ENCODE data around the gene ARHGAP18. TPM values are rescaled to one million over a fixed set of nuclear protein-coding genes. Genes with fewer than 3 reads are reported as not detected.

Gene ARHGAP18
- total RNA-seq, 1 donor = 14.3 TPM

DNA sequence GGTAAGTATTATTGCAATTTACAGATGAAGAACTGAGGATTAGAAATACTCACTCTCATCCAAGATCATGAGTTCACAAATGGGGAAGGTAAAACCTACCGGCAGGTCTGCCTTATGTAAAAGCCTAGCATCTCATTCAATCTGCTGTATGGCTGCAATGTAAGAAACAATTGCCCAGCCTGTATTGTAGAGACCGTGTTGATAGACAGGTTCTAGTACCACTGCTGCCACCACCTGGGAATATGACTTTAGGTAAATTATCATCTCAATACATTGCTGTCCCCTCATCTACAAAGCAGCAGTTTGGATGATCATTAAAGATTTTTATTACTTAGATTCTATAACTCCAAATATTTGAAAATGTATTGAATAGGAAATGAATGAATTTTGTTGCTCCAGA lies 23.3 kb upstream of the ARHGAP18 start:
- no peaks in the 10 kb centered on the region for H3K4me1 ChIP-seq (ENCODE audit: insufficient read depth, low read length)
- no peaks in the 10 kb centered on the region for H3K9me3 ChIP-seq (ENCODE audit: low read depth, low read length)
- no peak overlapping the region for H3K4me3 ChIP-seq (ENCODE audit: low read length)
- H3K27me3 ChIP-seq (ENCODE audit: insufficient read depth, low read length) = no peaks in the 10 kb centered on the region

DNA sequence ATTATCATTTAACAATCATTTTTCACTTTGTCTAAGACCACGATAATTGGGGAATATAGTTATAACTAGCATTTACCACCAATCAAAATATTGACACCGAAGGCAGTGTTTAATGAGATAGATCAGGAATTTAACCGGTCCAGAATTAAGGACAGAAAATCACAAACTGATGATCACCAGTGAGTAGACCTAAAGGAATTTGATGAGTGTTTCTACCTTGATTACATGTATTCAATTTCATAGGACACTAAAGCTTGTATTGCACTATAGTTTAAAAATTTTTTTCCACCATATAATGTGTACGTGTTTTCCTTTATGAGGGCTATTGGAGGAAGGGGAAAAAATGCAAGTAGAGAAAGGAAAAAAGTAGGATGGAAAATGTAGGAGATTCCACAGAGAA lies 22.6 kb upstream of the ARHGAP18 start:
- Histone ChIP-seq H3K9me3 (ENCODE audit: low read depth, low read length) (no peaks in the 10 kb centered on the region), H3K27me3 (ENCODE audit: insufficient read depth, low read length) (no peaks in the 10 kb centered on the region), H3K4me1 (ENCODE audit: insufficient read depth, low read length) (no peaks in the 10 kb centered on the region), H3K4me3 (ENCODE audit: low read length) (no peak overlapping the region)

DNA sequence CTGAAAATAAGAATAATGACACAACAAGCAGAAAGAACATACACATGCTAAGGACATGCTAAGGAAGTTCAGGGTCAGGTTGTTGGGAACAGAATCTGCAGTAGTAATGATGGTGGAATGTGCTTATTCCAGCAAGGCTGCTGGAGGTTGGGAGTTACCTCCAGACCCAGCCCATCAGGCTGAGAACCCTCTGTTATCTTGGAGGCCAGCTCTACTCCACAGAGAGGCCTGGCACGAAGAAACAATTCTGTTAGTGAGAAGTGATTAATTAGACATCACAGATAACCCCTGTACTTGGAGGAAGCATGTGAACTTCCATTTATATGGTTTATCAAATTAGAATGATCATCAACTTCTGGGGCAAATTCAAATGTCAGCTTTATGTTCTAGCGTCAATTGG lies 22.1 kb upstream of the ARHGAP18 start:
- Histone ChIP-seq H3K4me1 (ENCODE audit: insufficient read depth, low read length) (no peaks in the 10 kb centered on the region), H3K27me3 (ENCODE audit: insufficient read depth, low read length) (no peaks in the 10 kb centered on the region), H3K4me3 (ENCODE audit: low read length) (no peak overlapping the region), H3K9me3 (ENCODE audit: low read depth, low read length) (no peaks in the 10 kb centered on the region)

DNA sequence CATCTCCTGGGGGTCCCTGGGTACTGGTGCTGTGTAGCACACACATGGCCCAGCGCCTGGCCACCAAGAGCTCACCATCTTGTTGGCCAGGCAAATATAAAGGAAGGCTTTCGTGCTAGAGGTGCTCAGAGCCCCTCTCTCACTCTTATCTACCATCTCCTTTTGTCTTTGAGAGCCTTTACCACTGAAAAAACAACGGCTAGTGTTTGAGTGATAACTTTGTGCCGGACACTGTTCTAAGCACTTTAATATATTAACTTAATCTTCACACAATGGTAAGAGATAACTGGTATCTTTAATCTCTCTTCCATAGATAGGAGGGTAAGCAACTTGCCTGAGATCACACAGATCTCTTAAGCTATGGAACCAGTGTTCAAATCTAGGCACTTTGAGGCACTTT lies 21.5 kb upstream of the ARHGAP18 start:
- no peaks in the 10 kb centered on the region for H3K9me3 ChIP-seq (ENCODE audit: low read depth, low read length)
- H3K4me1 ChIP-seq (ENCODE audit: insufficient read depth, low read length) = no peaks in the 10 kb centered on the region
- no peaks in the 10 kb centered on the region for H3K27me3 ChIP-seq (ENCODE audit: insufficient read depth, low read length)
- no peak overlapping the region for H3K4me3 ChIP-seq (ENCODE audit: low read length)

DNA sequence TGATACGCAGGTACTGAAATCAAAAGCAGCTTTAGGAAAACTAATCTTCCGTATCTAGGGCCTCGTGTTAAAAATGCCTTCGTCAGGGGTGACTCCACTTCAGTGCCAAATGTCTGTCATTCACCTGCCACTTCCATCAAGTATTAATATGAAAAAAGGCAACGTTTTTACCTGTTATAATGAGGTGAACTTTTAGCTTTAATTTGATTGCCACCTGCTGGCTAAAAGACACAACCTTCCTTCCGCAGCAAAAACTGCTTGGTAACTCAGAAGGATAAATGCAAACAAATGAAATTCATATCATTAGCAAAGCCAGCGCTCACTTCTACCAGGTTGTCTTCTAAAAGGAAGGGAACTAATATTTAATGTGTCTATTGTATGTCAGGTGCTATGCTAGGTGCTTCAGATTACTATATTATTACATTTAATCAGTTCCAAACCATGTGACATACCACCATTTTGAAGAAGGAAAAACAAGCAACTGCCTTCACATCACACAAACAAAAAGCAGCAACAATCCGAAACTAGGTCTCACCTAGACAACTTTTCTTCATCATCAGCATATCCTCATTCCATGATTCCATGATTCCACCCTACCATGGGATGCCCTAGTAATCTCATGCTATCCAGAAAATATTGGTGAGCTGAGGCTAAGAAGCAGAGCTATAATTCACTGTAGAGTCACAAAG lies 20.6 kb upstream of the ARHGAP18 start:
- Histone ChIP-seq H3K9me3 (ENCODE audit: low read depth, low read length) (no peaks in the 10 kb centered on the region), H3K27me3 (ENCODE audit: insufficient read depth, low read length) (no peaks in the 10 kb centered on the region), H3K4me1 (ENCODE audit: insufficient read depth, low read length) (no peaks in the 10 kb centered on the region), H3K4me3 (ENCODE audit: low read length) (no peak overlapping the region)

DNA sequence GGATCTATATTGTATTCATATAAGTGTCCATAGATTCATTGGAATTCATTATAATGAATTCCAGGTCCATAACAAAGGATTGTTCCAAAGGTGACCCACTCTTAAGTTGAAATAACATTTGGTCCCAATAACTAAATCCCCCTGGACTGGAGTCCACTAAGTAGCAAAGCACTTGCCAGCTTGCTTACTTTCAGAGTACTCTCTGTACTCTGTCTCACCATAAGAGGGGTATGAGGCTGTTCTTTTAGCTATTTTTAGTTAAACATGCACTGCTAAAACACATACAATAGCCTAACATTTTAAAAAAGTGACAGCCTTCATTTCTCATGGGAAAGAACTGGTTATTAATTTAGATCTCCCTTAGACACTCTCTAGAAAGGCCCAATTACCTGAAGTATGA lies 16.7 kb upstream of the ARHGAP18 start:
- H3K9me3 ChIP-seq (ENCODE audit: low read depth, low read length) = no peaks in the 10 kb centered on the region
- no peaks in the 10 kb centered on the region for H3K4me1 ChIP-seq (ENCODE audit: insufficient read depth, low read length)
- H3K4me3 ChIP-seq (ENCODE audit: low read length) = no peak overlapping the region
- no peaks in the 10 kb centered on the region for H3K27me3 ChIP-seq (ENCODE audit: insufficient read depth, low read length)

DNA sequence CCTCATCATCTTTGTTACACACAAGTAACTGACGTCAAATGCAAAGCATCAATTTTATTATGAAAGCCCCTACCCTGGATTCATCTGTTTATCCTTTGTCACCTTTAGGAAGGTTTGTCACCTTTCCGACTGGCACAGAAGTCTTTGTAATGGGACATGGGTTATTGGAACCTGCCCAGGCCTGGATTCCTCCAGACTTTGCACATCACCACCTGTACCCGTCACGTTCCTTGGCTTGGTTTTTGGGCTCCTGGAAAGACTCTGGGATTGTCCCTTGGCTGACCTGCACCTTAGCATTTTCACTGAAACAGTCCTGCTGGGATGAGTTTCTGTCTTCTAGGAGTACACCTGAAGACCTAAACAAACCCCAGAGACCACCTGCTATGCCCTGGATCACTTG lies 15.4 kb upstream of the ARHGAP18 start:
- Histone ChIP-seq H3K4me3 (ENCODE audit: low read length) (no peak overlapping the region), H3K9me3 (ENCODE audit: low read depth, low read length) (no peaks in the 10 kb centered on the region), H3K27me3 (ENCODE audit: insufficient read depth, low read length) (no peaks in the 10 kb centered on the region), H3K4me1 (ENCODE audit: insufficient read depth, low read length) (no peaks in the 10 kb centered on the region)

DNA sequence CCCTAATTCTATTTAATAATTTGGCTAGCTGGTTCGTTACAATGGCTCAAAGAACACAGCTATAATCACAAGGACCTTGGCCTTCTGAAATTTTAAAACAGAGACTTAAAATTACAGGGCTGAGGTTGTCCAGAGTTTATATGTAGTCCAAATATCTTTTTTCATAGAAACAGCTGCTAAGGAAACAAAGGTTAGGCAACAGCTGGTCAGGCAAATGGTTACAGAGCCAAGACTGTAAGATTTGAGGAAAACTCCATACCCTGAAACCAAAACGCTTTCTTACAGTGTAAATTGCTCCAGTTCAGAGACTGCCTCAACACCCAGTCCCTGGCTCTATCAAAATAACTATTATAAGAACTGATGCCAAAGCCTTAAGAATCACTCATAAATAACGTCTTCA lies 9.7 kb upstream of the ARHGAP18 start:
- no peaks in the 10 kb centered on the region for H3K27me3 ChIP-seq (ENCODE audit: insufficient read depth, low read length)
- no peaks in the 10 kb centered on the region for H3K4me1 ChIP-seq (ENCODE audit: insufficient read depth, low read length)
- H3K4me3 ChIP-seq (ENCODE audit: low read length) = no peak overlapping the region
- no peaks in the 10 kb centered on the region for H3K9me3 ChIP-seq (ENCODE audit: low read depth, low read length)

DNA sequence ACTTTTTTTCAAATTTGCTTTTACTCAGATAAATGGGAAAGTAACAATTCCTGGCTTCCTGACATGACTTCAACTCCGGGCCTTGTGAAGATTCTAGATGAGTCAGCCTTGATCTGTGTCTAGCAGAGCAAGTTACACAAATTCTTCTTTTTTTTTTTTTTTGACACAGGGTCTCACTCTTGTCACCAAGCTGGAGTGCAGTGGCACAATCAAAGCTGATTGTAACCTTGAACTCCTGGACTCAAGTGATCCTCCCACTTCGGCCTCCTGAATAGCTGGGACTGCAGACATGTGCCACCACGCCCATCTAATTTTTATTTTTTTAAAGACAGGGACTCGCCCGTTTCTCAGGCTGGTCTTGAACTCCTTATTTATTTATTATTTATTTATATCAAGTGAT lies 7.3 kb upstream of the ARHGAP18 start:
- Histone ChIP-seq H3K4me1 (ENCODE audit: insufficient read depth, low read length) (no peaks in the 10 kb centered on the region), H3K4me3 (ENCODE audit: low read length) (no peak overlapping the region), H3K9me3 (ENCODE audit: low read depth, low read length) (no peaks in the 10 kb centered on the region), H3K27me3 (ENCODE audit: insufficient read depth, low read length) (no peaks in the 10 kb centered on the region)

DNA sequence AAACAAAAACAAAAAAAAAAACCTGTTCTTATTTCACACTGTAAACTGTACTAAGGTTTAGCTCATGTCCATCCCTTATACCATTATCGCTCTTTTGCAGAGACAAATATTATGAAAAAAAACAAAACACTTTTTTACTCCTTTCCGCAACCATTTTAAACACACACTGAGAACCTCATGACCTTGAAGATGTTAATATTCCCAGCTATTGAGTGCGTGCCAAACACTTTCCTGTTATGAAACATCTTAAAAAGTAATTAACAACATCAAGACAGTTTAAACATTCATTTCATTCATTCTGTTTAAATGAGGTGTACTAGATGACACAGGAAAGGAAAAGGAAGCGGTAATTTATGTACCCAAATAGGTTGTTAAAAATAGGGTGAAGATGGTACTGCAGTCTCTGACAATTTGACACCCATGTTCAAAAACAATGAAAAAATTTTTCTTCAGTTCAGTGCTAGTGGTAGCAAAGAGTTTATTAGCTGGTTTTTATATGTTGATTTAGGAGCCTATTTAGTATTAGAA lies 3.9 kb upstream of the ARHGAP18 start:
- no peak overlapping the region for H3K4me3 ChIP-seq (ENCODE audit: low read length)
- no peaks in the 10 kb centered on the region for H3K27me3 ChIP-seq (ENCODE audit: insufficient read depth, low read length)
- H3K9me3 ChIP-seq (ENCODE audit: low read depth, low read length) = no peaks in the 10 kb centered on the region
- H3K4me1 ChIP-seq (ENCODE audit: insufficient read depth, low read length) = peaks cover 16% of the 10 kb centered on the region

DNA sequence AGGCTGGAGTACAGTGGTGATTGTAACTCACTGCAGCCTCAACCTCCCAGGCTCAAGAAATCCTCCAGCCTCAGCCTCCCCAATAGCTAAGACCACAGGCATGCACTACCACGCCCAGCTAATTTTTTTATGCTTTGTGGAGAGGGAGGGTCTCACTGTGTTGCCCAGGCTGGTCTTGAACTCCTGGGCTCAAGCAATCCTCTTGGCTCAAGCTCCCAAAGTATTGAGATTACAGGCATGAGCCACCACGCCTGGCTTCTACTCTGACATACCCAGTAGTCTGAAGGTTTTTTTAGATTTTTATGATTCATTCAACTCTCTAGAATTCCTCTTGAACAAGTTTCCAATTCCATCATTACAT lies 1.3 kb upstream of the ARHGAP18 start:
- no peak overlapping the region for H3K4me3 ChIP-seq (ENCODE audit: low read length)
- H3K4me1 ChIP-seq (ENCODE audit: insufficient read depth, low read length) = peaks cover 31% of the 10 kb centered on the region
- no peaks in the 10 kb centered on the region for H3K27me3 ChIP-seq (ENCODE audit: insufficient read depth, low read length)
- H3K9me3 ChIP-seq (ENCODE audit: low read depth, low read length) = no peaks in the 10 kb centered on the region

DNA sequence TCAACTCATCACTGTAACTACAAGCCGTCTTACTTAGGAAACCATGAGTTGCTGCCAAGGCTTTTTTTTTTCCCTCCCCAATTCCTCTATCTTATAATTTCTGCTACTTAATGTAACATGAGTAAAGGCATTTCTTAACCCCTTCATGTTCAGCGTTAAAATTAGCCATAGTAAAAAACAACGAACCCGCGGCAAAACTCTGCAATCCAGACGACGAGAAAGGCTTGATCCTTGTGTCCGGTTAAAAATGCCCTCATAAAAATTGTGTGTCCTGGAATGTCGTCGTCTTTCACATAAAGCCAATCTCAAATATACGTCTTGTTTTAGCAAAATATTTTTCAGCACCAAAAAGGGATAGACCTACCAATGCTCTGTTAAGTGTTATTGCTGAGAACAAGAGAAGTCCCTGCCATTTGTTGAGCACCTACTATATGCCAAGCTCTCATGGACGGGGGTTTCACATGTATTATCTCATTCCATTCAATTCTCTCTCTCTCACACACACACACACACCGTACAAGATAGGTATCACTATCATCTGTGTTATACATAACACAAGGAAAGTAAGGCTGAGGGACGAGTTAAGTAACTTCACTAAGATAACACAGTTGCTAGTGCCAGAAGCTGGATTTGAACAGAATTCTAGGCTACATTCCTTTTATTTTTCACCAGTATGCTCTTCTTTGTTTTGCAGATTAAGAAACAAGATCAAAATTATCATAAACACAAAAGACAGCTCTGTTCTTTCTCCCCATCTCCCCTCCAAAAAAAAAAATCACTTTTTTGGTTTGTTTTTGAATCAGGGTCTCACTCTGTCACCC lies 683 bp upstream of the ARHGAP18 start:
- no peaks in the 10 kb centered on the region for H3K27me3 ChIP-seq (ENCODE audit: insufficient read depth, low read length)
- peak overlapping the region; percentile 58 for H3K4me3 ChIP-seq (ENCODE audit: low read length)
- peaks cover 31% of the 10 kb centered on the region for H3K4me1 ChIP-seq (ENCODE audit: insufficient read depth, low read length)
- H3K9me3 ChIP-seq (ENCODE audit: low read depth, low read length) = no peaks in the 10 kb centered on the region

DNA sequence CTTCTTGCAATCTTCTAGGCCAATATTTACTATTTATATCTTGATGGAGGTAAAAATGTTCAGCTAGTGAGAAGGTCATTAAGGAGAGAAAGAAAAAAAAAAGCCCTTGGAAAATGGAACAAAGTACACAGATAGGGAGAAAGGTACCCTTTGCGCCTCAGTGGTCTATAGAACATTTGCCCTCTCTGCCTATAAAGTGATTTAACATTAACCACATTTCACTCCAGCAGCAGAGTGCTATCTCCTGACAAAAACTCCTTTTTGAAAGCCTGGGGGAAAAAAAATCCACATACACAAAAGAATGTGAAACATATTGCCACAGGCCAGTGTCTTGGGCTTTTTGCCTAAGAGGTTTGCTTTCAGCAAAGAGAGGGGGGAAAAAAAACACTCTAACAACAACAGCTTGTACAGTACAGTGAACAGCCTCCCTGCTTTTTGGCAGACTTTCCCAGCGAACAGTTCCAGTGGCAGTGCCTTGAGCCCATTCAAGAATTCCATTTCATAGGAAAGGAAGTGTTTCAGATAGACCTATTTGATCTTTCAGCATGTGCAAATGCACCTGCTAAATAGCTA lies 695 bp downstream of the ARHGAP18 start:
- Histone ChIP-seq H3K27me3 (ENCODE audit: insufficient read depth, low read length) (no peaks in the 10 kb centered on the region), H3K4me3 (ENCODE audit: low read length) (peak overlapping the region; percentile 58), H3K4me1 (ENCODE audit: insufficient read depth, low read length) (peaks cover 32% of the 10 kb centered on the region), H3K9me3 (ENCODE audit: low read depth, low read length) (no peaks in the 10 kb centered on the region)

DNA sequence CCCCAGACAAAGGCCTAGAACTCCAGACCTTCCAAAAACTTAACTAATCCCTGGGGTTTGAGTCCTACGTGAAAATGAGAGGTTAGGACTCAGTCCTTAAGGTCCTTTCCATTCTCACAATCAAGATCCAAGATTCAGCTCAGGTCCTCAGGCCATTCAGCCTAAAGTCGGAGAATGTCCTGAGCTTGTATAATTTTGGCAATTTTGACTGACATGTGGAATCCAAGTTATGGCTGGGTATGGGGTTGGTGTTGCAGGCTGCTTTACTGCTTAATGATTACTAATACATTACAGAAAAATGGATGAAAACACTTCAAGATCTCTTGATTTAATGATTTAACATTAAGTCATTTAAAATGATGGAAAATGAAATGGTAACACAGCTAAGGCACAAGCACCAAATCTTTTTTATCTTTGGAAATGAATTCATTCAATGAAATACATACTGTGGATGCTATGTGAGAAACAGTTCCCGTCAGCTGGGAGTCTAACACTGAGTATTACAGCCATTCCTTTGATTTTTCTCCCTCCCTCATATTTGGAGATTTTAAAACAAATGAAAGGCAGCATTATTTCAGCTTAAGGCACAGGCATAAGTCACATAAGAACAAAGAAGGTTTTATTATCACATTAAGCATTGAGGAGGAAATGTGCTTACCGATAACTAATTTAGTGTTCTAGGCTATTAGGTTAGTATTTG lies 1.3 kb downstream of the ARHGAP18 start:
- Histone ChIP-seq H3K27me3 (ENCODE audit: insufficient read depth, low read length) (no peaks in the 10 kb centered on the region), H3K4me1 (ENCODE audit: insufficient read depth, low read length) (peaks cover 36% of the 10 kb centered on the region), H3K4me3 (ENCODE audit: low read length) (no peak overlapping the region), H3K9me3 (ENCODE audit: low read depth, low read length) (no peaks in the 10 kb centered on the region)

DNA sequence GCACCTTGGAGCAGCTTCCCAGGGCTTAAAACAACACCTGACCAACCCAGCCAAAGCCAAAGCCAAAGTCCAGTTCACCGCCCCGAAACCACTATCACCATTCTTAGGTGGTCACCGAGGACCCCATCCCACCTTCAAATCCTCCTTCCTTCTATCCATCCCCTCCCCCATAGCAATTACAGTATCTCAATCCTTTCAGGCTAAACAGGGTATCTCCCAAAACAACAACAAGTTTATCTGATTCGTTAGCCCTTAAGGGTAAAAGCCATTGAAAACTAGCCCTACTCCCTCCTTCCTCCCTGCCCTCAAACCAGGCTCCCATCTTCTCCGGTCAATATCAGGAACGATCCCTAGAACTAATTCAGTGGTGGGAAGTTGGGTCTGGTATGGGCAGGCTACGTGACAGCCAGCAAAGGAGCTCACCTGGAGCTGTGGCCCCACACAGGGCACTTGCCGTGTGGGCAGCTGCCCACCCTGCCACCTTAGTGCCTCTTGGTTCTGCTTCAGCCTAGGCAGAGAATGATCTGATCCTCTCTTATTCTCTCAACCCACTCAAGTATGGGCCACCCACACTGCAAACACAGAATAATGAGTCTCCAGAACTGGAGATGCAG lies 2.0 kb downstream of the ARHGAP18 start:
- H3K4me3 ChIP-seq (ENCODE audit: low read length) = no peak overlapping the region
- H3K27me3 ChIP-seq (ENCODE audit: insufficient read depth, low read length) = no peaks in the 10 kb centered on the region
- peaks cover 39% of the 10 kb centered on the region for H3K4me1 ChIP-seq (ENCODE audit: insufficient read depth, low read length)
- no peaks in the 10 kb centered on the region for H3K9me3 ChIP-seq (ENCODE audit: low read depth, low read length)

Measured in mononuclear cell (primary cell).